Trophoblast cell (in vitro differentiated cells and primary cell): Measurements from ENCODE around the gene LTC4S.
A peak's percentile ranks its signal among the peaks of the same experiment; 100 is the strongest.
"Not testable (repeated sequence)": the region's sequence is repeated elsewhere in the genome, so short reads cannot be mapped to it uniquely, and the experiment has no call there.

Source experiments
- DNase-seq, 2 donors: peaks; one replicate each; pipeline ENCODE4 v3.0.0-alpha.2; 2016
- H2AFZ ChIP-seq: 2 replicates; pipeline ENCODE4 v1.6.1; 2013; ENCODE audit warnings: low read length, moderate library complexity, mild to moderate bottlenecking; ENCODE audit not compliant: insufficient read depth, poor library complexity
- H2AK5ac ChIP-seq: 2 replicates; pipeline ENCODE4 v1.6.1; 2013; ENCODE audit warnings: mild to moderate bottlenecking, low read length
- H2BK120ac ChIP-seq: 2 replicates; pipeline ENCODE4 v1.6.1; 2013; ENCODE audit warnings: low read length, mild to moderate bottlenecking, moderate library complexity; ENCODE audit not compliant: insufficient read depth, poor library complexity
- H2BK12ac ChIP-seq: 2 replicates; pipeline ENCODE4 v1.6.1; 2013; ENCODE audit warnings: mild to moderate bottlenecking, low read length, moderate library complexity
- H2BK5ac ChIP-seq: 2 replicates; pipeline ENCODE4 v1.6.1; 2013; ENCODE audit warnings: low read length, low read depth, moderate library complexity, mild to moderate bottlenecking; ENCODE audit not compliant: poor library complexity
- H3K14ac ChIP-seq: 2 replicates; pipeline ENCODE4 v1.6.1; 2013; ENCODE audit warnings: mild to moderate bottlenecking, low read length
- H3K18ac ChIP-seq: 2 replicates; pipeline ENCODE4 v1.6.1; 2013; ENCODE audit warnings: mild to moderate bottlenecking, low read length
- H3K23ac ChIP-seq: 2 replicates; pipeline ENCODE4 v1.6.1; 2013; ENCODE audit warnings: low read length
- H3K27ac ChIP-seq: 2 replicates; pipeline ENCODE4 v1.5.1; 2013; ENCODE audit warnings: low read depth, mild to moderate bottlenecking, inconsistent platforms, low read length, moderate library complexity
- H3K27me3 ChIP-seq: 2 replicates; pipeline ENCODE4 v1.6.1; 2013; ENCODE audit warnings: inconsistent platforms, mild to moderate bottlenecking, low read length, moderate library complexity; ENCODE audit not compliant: insufficient read depth
- H3K36me3 ChIP-seq, 2 experiments: 1 replicate in 1 of 2; 2 replicates in 1 of 2; pipeline ENCODE4 v1.6.1; 2013; ENCODE audit warnings: low read length in 2 of 2, mild to moderate bottlenecking in 2 of 2, moderate library complexity in 1 of 2; ENCODE audit not compliant: insufficient read depth in 2 of 2, control insufficient read depth in 1 of 2
- H3K4ac ChIP-seq: 2 replicates; pipeline ENCODE4 v1.6.1; 2013; ENCODE audit warnings: low read depth, mild to moderate bottlenecking, low read length, moderate library complexity
- H3K4me1 ChIP-seq, 2 experiments: 1 replicate in 1 of 2; 2 replicates in 1 of 2; pipeline ENCODE4 v1.6.1; 2013; ENCODE audit warnings: low read length in 2 of 2, mild to moderate bottlenecking in 2 of 2, moderate library complexity in 1 of 2; ENCODE audit not compliant: insufficient read depth in 2 of 2, control insufficient read depth in 1 of 2
- H3K4me2 ChIP-seq: 2 replicates; pipeline ENCODE4 v1.6.1; 2013; ENCODE audit warnings: inconsistent platforms, mild to moderate bottlenecking, low read length, moderate library complexity
- H3K4me3 ChIP-seq: 2 replicates; pipeline ENCODE4 v1.5.1; 2013; ENCODE audit warnings: mild to moderate bottlenecking, low read depth, low read length, inconsistent platforms
- H3K79me1 ChIP-seq: one replicate; pipeline ENCODE4 v1.6.1; 2013; ENCODE audit warnings: low read length
- H3K79me2 ChIP-seq: 2 replicates; pipeline ENCODE4 v1.6.1; 2013; ENCODE audit warnings: low read length, mild to moderate bottlenecking; ENCODE audit not compliant: control insufficient read depth, insufficient read depth, poor library complexity
- H3K9ac ChIP-seq: 2 replicates; pipeline ENCODE4 v1.6.1; 2013; ENCODE audit warnings: mild to moderate bottlenecking, low read length
- H3K9me3 ChIP-seq: 2 replicates; pipeline ENCODE4 v1.6.1; 2013; ENCODE audit warnings: low read depth, mild to moderate bottlenecking, control low read depth, inconsistent platforms, low read length; ENCODE audit not compliant: insufficient read depth
- H4K12ac ChIP-seq: 2 replicates; pipeline ENCODE4 v1.6.1; 2013; ENCODE audit warnings: low read depth, mild to moderate bottlenecking, low read length, moderate library complexity
- H4K8ac ChIP-seq: 2 replicates; pipeline ENCODE4 v1.6.1; 2013; ENCODE audit warnings: low read depth, mild to moderate bottlenecking, low read length, moderate library complexity
- H4K91ac ChIP-seq: one replicate; pipeline ENCODE4 v1.6.1; 2013; ENCODE audit warnings: low read depth, mild to moderate bottlenecking, low read length, moderate library complexity
- WGBS: extraction: QIAGEN DNeasy Blood & Tissue Kit; methylation state at CpG from one replicate; pipeline ENCODE4 v1.1.7; 2013; ENCODE audit warnings: missing lambda C conversion rate; ENCODE audit not compliant: insufficient read length, insufficient coverage; ENCODE audit errors: extremely low coverage; 5-methylcytosine and 5-hydroxymethylcytosine counted together

Gene LTC4S

GRCh38 chr5:179833709-179834070, 39.9 kb downstream of the LTC4S start:
- Histone ChIP-seq H3K9me3 (peaks cover 6% of the 10 kb centered on the region), H3K4me1 (no peaks in the 10 kb centered on the region), H3K4me3 (no peak overlapping the region), H2BK120ac (no peak overlapping the region), H4K91ac (no peak overlapping the region), H3K4me2 (no peak overlapping the region), H3K14ac (no peak overlapping the region), H4K12ac (no peak overlapping the region), H3K4ac (no peak overlapping the region), H3K18ac (no peak overlapping the region), H3K27me3 (no peaks in the 10 kb centered on the region), H2AK5ac (no peak overlapping the region), H4K8ac (no peak overlapping the region), H3K27ac (no peak overlapping the region), H2AFZ (no peak overlapping the region), H3K79me1 (no peaks in the 10 kb centered on the region), H3K23ac (no peak overlapping the region), H2BK5ac (no peak overlapping the region), H2BK12ac (no peak overlapping the region), H3K9ac (no peak overlapping the region), H3K79me2 (no peaks in the 10 kb centered on the region), H3K36me3 (peaks cover 69 to 74% of the 10 kb centered on the region in 2 experiments)
- no CpG with 5 or more reads among the region's 3 CpGs for WGBS
- DNase-seq, result no peak

- no peak overlapping the region for H2BK5ac ChIP-seq
Observed at GRCh38 chr5:179834120-179834519, 40.3 kb downstream of the LTC4S start.

GRCh38 chr5:179834871-179835270, 41.1 kb downstream of the LTC4S start:
- not testable (repeated sequence) for H3K9ac ChIP-seq, H2BK5ac ChIP-seq, H2BK12ac ChIP-seq, H3K4me3 ChIP-seq, H3K79me2 ChIP-seq, H4K91ac ChIP-seq, H3K9me3 ChIP-seq, H3K14ac ChIP-seq, H3K4me2 ChIP-seq, H3K4me1 ChIP-seq, H3K27me3 ChIP-seq, H3K79me1 ChIP-seq, H3K18ac ChIP-seq, H4K8ac ChIP-seq, H3K27ac ChIP-seq, H3K23ac ChIP-seq, DNase-seq, H3K4ac ChIP-seq, H4K12ac ChIP-seq, H2AFZ ChIP-seq, H2AK5ac ChIP-seq, H2BK120ac ChIP-seq
- no CpG with 5 or more reads among the region's 28 CpGs for WGBS
- H3K36me3 ChIP-seq, result peaks cover 67 to 70% of the 10 kb centered on the region in 2 experiments

More at GRCh38 chr5:179834120-179834519, 40.3 kb downstream of the LTC4S start:
- Histone ChIP-seq H4K91ac (no peak overlapping the region), H3K27me3 (no peaks in the 10 kb centered on the region), H3K79me1 (no peaks in the 10 kb centered on the region), H3K4me3 (no peak overlapping the region), H3K18ac (no peak overlapping the region), H3K4ac (no peak overlapping the region), H3K9ac (no peak overlapping the region), H2AK5ac (no peak overlapping the region), H3K9me3 (peaks cover 6% of the 10 kb centered on the region), H3K4me1 (no peaks in the 10 kb centered on the region), H4K8ac (no peak overlapping the region), H3K14ac (no peak overlapping the region), H3K4me2 (no peak overlapping the region), H2BK12ac (no peak overlapping the region), H4K12ac (no peak overlapping the region), H2AFZ (no peak overlapping the region), H3K27ac (no peak overlapping the region), H3K79me2 (no peaks in the 10 kb centered on the region), H2BK120ac (no peak overlapping the region), H3K23ac (no peak overlapping the region), H3K36me3 (peaks cover 66 to 71% of the 10 kb centered on the region in 2 experiments)
- WGBS, result no CpG with 5 or more reads among the region's 8 CpGs
- DNase-seq, result peak in 1 of 2 donors; percentile 2

GRCh38 chr5:179836225-179837019, 42.6 kb downstream of the LTC4S start:
- Histone ChIP-seq H2AFZ (no peak overlapping the region), H3K14ac (no peak overlapping the region), H3K79me2 (no peaks in the 10 kb centered on the region), H3K27ac (no peak overlapping the region), H3K4ac (no peak overlapping the region), H3K18ac (no peak overlapping the region), H3K4me2 (no peak overlapping the region), H3K36me3 (peaks cover 69% of the 10 kb centered on the region in 2 experiments), H2BK5ac (no peak overlapping the region), H2AK5ac (no peak overlapping the region), H3K23ac (no peak overlapping the region), H3K79me1 (no peaks in the 10 kb centered on the region), H4K8ac (no peak overlapping the region), H2BK120ac (no peak overlapping the region), H3K4me1 (no peaks in the 10 kb centered on the region), H3K9me3 (peaks cover 5% of the 10 kb centered on the region), H2BK12ac (no peak overlapping the region), H3K27me3 (no peaks in the 10 kb centered on the region), H4K91ac (no peak overlapping the region), H4K12ac (no peak overlapping the region), H3K9ac (no peak overlapping the region), H3K4me3 (no peak overlapping the region)
- WGBS, result no CpG with 5 or more reads among the region's 19 CpGs
- DNase-seq, result peak in 1 of 2 donors; percentile 43
